Measurements from ENCODE around the gene SOX4.

The SOX4 gene

GRCh38 chr6:21615504-21615903, 22.0 kb downstream of the SOX4 start:
- DNase-seq: no peak

GRCh38 chr6:21616005-21616404, 22.5 kb downstream of the SOX4 start:
- DNase-seq: no peak

- DNase-seq: no peak
Observed at GRCh38 chr6:21625642-21626041, 32.1 kb downstream of the SOX4 start.

GRCh38 chr6:21626756-21627155, 33.2 kb downstream of the SOX4 start:
- no peak for DNase-seq

- DNase-seq: no peak
Observed at GRCh38 chr6:21628160-21628559, 34.6 kb downstream of the SOX4 start.

- DNase-seq: no peak
Observed at GRCh38 chr6:21633511-21634109, 40.1 kb downstream of the SOX4 start.

- DNase-seq: no peak
Observed at GRCh38 chr6:21634582-21634981, 41.0 kb downstream of the SOX4 start.

GRCh38 chr6:21636876-21637275, 43.3 kb downstream of the SOX4 start:
- no peak for DNase-seq

- no peak for DNase-seq
Observed at GRCh38 chr6:21639316-21639715, 45.8 kb downstream of the SOX4 start.

Data from activated CD4-positive, alpha-beta T cell treated with anti-CD3 and anti-CD28 coated beads for 48 hours (primary cell).